Activated naive CD8-positive, alpha-beta T cell treated with anti-CD3 and anti-CD28 coated beads, Interleukin-2, amount 50 U/mL, for 16 hours (primary cell): ENCODE results near the gene LMBR1.
"Not testable (repeated sequence)": the region's sequence is repeated elsewhere in the genome, so short reads cannot be mapped to it uniquely, and the experiment has no call there.

ENCODE experiments used
- DNase-seq: peaks from one replicate; pipeline ENCODE4 v3.0.0-alpha.2; 2020; ENCODE audit warnings: low read depth, low spot score

Gene LMBR1

DNA sequence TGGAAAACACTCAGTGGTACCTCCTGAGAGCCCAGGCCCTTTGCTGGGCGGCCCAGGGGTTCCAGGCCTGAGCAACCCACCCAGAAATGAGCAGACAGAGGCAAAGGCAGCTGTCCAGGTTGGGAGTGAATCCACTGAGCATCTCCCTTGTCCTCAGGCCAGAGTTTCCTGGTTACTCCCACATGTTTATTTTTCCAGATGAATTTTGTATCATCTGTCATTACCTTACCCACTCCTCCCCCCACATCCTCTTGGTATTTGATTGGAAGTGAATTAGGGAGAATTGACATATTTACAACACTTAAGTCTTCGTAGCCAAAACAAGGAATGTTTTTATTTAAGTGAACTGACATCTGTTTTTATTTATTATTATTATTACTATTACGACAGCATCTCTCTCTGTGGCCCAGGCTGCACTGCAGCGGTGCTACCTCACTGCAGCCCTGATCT is 13.2 kb upstream of the LMBR1 start:
- DNase-seq: no peak

DNA sequence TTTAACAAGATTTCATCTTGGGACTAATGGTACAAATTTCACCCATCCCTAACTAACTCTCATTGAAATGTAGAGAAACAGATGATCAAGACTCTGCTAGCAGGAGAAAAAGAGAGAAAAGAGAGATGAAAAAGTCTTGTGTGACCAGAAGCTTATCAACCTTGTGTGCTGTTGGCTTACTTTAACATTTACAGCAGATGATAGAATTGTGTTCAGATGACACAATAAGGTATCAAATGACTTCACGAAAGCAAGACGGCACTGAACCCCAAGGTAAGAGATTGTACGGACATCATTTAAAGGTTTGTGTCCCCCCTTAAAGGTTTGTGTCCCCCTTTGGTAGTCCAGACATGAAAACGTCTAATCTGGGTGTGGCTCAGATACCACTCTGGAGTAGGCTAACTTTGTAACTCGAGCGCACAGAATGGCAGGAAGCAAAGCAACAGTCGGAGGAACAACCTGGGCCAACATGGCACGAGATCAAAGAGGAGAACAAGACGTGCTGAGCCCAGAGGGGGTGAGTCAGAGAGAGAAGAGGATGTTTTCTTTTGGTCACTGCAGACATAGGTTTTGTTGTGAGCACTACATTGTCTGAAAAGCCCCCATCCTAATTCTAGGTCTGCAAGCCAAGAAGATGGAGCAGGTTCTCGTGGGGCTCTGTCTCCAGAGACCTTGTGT is 10.4 kb upstream of the LMBR1 start:
- DNase-seq: no peak

DNA sequence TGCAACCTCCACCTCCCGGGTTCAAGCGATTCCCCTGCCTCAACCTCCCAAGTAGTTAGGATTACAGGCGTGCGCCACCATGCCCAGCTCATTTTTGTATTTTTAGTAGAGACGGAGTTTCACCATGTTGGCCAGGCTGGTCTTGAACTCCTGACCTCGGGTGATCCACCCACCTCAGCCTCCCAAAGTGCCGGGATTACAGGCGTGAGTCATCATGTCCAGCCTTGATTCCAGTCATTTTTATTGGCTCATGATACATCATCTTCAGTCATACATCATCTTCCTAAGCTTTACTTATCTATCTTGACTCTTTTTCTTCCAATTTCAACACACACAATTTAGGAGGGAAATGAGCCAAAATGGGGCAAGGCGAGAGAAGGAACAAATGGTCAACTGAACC is 7.1 kb upstream of the LMBR1 start:
- not testable (repeated sequence) for DNase-seq

DNA sequence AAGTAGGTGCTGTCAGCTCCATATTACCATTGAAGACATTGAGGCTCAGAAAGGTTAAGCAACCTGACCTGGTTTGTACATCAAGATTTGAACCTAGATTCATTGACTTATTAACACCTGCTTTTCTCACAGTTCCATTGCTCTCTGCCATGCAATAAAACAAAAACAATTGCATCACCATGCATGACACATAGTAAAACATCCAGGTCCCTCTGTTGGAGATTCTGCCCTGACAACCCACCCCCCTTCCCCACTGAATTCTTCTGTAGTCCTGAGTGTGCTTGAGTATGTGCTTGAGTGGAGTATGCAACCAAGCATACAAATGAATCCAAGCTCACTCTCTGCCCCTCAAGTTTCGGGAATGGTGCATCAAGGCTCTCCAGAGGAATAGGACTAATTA is 6.0 kb upstream of the LMBR1 start:
- DNase-seq: no peak

DNA sequence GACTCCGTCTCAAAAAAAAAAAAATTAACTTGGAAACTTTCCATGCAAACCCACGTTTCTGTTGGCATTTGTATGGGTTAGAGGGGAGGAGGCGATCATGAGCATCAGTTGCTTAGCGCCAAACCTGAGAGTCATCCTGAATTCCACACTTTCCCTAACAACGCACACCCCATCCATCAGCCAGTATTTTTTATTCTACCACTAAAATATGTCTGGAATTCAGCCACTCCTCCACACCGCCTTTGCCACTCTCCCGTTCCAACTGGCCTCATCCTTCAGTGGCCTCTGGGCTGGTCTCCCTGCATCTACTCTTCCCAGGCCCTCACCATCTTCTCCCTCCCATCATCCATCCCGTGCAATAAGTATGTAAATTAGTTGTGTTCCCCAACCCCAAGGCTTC is 4.7 kb upstream of the LMBR1 start:
- DNase-seq: no peak

DNA sequence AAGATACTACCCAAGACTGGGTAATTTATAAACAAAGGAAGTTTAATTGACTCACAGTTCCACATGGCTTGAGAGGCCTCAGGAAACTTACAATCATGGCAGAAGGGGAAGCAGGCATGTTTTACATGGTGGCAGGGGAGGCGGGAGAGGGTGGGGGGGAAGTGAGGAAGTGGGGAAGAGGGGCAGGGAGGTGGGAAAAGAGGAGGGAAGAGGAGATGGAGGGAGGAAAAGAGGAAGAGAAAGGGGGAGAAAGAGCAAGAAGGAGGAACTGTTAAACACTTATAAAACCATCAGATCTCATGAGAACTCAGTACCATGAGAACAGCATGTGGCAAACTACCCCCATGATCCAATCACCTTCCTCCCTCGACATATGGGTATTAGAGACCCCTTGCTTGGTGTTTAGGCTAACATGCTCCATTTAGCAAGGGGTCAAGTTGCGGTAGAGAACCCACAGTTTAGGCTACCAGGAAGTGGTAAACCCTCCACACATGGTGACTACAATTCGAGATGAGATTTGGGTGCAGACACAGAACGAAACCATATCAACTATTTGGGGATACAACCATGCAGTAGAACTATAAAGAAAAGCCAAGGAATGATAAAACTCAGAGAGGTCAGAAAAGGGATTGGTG is 3.5 kb upstream of the LMBR1 start:
- no peak for DNase-seq

DNA sequence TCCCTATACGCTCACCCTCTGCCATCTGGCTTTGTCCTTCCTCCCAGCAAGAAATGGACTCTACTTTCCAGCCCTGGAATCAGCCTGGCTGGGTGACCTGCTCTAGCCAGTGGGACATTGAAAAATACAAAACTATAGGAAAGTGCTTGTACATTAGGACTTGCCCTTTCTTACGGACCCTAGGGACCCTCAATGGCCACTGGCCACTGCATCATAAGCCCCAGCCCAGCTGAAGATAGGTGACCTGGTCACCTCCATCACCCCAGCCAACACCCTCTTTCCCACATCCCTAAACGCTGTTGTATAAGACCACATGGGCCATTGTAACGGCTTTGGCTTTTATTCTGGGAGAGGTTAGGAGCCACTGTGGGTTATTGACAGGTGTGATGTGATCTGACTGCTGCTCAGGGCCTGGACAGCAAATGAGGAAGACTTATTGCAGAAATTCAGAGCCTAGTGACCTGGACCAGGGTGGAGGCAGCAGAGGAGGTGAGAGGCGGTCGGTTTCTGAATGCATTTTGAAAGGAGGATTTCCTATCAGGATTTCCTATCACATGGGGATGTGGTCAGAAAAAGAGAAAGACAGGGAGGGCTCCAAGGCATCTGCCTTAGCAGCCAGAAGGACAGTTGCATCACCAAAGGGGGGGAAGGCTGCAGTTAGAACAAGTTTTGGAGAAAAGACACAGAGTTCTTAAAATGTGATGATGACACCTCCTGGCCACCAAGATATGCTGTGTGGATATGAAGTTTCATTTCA is 2.2 kb upstream of the LMBR1 start:
- no peak for DNase-seq

DNA sequence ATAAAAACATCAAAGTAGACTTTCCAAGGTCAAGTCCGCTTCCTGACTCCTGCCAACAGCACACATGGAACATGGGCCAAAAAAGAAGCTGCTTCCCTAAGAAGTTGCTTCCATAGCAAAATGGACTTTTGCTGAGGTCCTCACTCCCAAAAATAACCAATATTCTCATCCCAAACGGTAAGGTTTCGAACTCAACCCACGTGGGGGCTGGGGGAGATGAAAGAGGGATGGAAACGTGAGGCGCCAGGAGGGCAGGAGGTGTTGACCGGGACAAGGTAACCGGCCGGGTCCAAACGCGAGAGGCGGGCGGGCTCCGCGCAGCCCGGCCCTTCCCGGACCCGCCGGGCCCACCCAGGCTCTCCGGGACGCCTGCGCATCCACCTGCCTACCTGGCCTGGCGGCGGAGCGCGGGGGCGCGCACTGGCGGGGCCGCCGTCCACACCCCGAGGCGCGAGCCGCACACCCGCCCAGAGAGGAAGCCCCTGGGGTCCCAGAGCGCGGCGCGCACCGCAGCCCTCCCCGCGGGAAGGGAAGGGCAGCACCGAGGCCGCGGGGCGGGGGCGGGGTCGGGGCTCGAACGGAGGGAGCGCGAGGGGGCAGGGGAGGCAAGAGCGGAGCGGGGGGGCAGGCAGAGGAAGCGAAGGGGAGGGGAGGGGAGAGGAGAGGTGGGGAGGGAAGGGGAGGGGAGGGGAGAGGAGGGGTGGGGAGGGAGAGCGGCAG is 742 bp downstream of the LMBR1 start:
- peak; percentile 45 for DNase-seq

DNA sequence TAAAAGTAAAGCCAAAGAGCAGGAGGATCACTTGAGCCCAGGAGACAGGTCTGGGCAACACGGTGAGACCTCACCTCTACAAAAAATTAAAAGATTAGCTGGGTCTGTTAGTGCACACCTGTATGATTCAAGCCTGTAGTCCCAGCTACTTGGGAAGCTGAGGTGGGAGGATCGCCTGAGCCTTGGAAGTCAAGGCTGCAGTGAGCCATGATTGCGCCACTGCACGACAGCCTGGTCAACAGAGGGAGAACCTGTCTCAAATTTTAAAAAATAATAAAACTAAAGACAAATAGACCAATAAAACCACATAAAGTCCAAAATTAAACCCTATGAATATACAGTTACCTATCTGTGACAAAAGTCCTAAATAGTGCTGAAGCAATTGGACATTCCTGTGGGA is 3.2 kb downstream of the LMBR1 start:
- no peak for DNase-seq

DNA sequence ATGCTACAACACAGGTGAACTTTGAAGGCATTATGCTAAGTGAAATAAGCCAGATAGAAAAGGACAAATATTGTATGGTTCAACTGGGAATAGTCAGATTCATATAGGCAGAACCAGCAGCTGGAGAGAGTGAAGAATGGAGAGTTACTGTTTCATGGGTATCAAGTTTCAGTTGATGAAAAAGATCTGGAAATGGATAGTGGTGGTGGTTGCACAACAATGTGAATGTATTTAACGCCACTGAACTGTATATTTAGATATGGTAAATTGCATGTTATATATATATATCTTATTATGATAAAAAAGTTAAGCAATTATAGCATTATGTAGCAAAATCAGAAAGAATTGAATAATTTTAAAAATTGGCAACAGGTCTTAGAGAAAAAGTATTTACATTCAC is 3.9 kb downstream of the LMBR1 start:
- DNase-seq: no peak

DNA sequence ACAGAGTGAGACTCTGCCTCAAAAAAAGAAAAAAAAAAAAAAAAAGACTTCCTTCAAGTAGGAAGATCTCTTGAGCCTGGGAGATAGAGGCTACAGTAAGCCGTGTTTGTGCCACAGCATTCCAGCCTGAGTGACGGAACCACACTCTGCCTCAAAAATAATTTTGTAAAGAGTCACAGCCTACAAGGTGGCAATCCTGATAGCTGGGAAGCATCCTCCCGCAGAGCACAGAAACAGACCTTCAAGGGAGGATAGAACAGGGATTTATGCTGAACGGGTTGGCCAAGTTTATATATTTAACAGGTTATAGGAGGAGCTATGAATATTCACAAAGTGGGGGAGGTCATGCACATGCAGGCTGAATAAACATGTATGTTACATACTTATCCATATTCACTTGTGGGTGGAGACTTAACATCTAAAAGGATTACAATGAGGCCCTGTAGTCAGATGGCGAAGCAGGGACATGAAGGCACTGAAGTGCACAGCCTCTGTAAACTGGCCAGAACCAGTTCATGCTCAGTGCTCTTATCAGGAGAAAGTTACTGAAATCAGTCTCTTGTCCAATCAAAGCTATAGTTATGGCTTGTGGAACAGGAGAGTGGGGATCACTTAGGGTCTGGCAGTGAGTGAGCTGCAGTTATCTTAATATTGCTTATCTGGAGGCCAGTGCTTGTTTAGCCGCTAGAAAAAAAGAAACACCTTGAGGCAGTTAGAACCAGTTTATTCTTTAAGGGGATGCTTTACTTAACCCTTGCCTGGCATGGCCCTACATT is 6.8 kb downstream of the LMBR1 start:
- DNase-seq: no peak

DNA sequence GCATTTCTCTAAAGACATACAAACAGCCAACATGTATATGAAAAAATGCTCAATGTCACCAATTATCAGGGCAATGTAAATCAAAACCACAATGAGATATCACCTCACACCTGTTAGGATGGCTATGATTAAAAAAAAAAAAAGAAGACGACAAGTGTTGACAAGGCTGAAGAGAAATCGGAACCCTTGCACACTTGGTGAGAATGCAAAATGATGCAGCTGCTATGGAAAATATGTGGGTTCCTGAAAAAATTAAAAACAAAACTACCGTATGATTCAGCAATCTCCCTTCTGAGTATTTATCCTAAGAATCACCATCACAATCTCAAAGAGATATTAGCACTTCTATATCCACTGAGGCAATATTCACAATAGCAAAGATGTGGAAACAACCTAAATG is 11.3 kb downstream of the LMBR1 start:
- DNase-seq: no peak

DNA sequence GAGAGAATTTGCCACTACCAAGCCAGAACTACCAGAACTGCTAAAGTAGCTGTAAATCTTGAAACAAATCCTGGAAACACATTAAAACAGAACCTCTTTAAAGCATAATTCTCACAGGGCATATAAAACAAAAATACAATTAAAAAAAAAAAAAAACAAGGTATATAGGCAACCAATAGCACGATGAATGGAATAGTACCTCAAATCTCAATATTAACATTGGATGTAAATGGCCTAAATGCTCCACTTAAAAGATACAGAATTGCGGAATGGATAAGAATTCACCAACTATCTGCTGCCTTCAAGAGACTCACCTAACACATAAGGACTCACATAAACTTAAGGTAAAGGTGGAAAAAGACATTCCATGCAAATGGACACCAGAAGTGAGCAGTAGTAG is 17.2 kb downstream of the LMBR1 start:
- DNase-seq: no peak

DNA sequence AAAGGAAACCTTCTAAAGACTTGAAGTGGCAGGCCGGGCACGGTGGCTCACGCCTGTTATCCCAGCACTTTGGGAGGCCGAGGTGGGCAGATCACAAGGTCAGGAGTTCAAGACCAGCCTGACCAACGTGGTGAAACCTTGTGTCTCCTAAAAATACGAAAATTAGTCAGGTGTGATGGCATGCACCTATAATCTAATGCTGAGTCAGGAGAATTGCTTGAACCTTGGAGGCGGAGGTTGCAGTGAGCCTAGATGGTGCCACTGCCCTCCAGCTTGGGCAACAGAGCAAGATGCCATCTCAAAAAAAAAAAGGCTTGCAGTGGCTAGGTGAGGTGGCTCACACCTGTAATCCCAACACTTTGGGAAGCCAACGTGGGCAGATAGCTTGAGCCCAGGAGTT is 24.6 kb downstream of the LMBR1 start:
- DNase-seq: not testable (repeated sequence)

DNA sequence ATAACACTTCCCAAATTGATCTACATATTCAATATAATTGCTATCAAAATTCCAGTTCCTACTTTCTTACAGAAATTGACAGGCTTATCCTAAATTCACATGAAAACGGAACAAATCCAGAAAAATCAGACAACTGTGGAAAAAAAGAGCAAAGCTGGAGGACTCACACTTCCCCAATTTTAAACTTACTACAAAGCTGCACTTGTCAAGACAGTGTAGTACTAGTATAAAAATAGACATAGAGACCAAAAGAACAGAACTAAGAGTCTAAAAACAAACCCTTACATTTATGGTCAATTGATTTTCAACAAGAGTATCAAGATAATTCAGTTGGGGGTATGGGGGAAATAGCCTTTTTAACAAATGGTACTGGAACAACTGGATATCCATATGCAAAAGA is 27.5 kb downstream of the LMBR1 start:
- no peak for DNase-seq

DNA sequence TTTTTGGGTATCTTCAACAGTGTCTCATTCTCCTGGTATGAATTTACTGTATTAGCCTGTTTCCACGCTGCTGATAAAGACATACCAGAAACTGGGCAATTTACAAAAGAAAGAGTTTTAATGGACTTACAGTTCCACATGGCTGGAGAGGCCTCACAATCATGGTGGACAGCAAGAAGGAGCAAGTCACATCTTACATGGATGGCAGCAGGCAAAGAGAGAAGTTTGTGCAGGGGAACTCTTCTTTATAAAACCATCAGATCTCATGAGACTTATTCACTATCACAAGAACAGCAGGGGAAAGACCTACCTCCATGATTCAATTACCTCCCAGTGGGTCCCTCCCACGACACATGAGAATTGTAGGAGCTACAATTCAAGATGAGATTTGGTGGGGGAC is 31.0 kb downstream of the LMBR1 start:
- DNase-seq: not testable (repeated sequence)

DNA sequence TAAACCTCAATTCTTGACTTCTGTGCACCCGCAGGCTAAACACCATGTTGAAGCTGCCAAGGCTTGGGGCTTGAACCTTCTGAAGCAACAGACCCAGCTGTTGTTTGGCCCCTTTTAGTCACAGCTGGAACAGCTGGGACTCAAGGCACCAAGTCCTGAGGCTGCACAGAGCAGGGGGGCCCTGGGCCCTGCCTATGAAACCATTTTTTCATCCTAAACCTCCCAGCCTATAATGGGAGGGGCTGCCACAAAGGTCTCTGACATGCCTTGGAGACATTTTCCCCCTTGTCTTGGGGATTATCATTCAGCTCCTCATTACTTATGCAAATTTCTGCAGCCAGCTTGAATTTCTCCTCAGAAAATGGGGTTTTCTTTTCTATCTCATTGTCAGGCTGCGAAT is 31.8 kb downstream of the LMBR1 start:
- DNase-seq: no peak

DNA sequence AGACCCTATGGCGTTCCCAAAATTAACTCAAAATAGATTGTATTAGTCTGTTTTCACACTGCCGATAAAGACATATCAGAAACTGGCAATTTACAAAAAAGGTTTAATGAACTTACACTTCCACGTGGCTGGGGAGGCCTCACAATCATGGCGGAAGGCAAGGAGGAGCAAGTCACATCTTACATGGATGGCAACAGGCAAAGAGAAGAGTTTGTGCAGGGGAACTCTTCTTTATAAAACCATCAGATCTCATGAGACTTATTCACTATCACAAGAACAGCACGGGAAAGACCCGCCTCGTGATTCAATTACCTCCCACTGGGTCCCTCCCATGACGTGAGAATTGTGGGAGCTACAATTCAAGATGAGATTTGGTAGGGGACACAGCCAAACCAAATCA is 32.9 kb downstream of the LMBR1 start:
- not testable (repeated sequence) for DNase-seq

DNA sequence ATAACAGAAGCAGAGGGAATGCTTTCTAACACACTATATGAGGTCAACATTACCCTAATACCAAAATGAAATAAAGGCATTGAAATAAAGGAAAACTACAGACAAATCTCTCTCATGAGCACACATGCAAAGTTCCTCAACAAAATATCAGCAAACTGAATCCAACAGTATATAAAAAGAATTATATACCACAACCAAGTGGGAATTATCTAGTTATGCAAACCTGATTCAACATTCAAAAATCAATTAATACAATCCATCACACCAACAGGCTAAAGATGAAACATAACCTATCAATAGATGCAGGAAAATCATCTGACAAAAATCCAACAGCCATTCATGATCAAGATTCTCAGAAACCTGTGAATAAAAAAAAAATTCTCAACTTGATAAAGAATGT is 34.5 kb downstream of the LMBR1 start:
- no peak for DNase-seq

DNA sequence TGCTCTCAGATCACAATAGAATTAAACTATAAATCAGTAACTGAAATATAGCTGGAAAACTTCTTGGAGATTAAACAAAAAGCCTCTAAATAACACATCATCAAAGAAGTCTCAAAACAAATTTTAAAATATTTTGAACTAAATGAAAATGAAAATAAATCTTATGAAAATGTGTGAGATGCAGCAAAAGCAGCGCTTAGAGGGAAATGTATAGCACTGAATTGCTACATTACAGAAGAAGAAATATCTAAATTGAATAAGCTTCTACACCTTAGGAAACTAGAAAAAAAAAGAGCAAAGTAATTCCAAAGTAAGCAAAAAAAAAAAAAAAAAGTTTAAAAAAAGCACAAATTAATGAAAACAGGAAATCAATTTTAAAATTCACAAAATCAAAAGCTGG is 35.2 kb downstream of the LMBR1 start:
- no peak for DNase-seq

DNA sequence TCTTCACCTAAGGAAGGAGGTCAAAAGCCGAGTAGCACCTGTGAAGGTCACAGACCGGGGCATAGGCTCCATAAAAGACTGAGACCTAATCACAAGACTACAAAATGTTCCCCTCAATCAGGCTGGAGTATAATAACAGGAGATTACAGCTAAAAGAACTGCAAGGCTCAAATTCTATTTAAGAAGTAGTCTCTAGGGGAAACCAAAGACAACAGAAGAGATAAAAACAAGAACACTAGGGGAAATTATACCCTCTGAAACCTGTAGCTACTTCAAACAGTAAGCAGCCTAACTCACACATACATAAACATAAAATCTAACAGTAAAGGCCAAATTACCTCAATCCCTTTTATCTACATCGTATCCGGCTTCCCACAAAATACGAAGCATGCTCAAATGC is 38.3 kb downstream of the LMBR1 start:
- no peak for DNase-seq

DNA sequence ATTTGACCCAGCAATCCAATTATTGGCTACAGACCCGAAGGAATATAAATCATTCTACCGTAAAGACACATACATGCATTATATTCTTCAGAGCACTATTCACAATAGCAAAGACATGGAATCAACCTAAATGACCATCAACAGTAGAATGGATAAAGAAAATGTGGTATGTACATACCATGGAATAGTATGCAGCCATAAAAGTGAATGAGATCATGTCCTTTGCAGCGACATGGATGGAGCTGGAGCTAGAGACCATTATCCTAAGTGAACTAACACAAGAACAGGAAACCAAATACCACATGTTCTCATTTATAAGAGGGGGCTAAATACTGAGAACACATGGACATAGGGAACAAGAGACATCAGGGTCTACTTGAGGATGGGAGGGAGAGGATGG is 44.0 kb downstream of the LMBR1 start:
- DNase-seq: no peak
